Measurements from ENCODE around the gene SLC9A8.

DNA sequence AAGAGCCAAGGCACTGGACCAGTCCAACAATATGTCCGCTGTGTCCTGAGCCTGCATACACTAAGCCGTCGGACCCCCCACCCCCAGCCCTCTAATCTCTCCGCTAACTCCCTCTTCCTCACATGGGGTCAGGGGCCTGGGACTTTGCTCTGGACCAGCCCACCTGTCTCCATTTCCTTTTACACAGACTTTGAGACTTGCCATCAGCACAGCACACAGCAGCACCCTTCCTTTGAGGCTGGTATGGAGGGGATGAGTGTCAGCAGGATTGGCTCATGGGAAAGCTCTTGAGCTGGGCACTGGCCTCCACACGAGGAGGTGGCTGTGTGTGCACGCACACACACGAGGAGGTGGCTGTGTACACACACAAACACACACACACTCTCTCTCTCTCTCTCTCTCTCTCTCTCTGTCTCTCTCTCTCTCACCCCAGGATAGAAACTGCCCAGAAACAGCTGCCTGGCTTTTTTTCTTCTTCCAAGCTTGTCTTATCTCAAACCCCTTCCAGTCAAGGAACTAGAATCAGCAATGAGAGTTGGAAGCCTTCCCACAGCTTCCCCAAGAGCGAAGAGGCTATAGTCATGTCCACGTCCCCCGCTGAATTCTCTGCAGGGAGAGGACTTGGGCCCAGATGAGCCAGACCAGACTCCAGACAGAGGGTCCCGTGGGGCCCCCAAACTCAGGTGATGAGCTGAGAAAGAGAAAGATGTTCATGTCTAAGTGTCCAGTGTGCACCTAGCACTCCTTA is 18.6 kb downstream of the SLC9A8 start:
- TF ChIP-seq CTCF (IDR thresholded peaks at IDR 0.05 in 2 of 3, conservative IDR thresholded peaks at IDR 0.05 in 1 of 3; ENCODE audit: borderline replicate concordance in 1 of 3, insufficient read depth in 1 of 3, low read depth in 2 of 3, low read length in 2 of 3) (no peak), EZH2 (IDR thresholded peaks at IDR 0.05) (no peak), ELF1 (IDR thresholded peaks at IDR 0.05; ENCODE audit: borderline replicate concordance, low read depth) (no peak), SP1 (IDR thresholded peaks at IDR 0.05; ENCODE audit: low read depth) (no peak), SIN3A (IDR thresholded peaks at IDR 0.05; ENCODE audit: low read depth) (no peak), RAD21 (IDR thresholded peaks at IDR 0.05; ENCODE audit: low read depth) (no peak), SRF (IDR thresholded peaks at IDR 0.05; ENCODE audit: low read depth) (no peak), POLR2A (IDR thresholded peaks at IDR 0.05; ENCODE audit: borderline replicate concordance, extremely low read depth, insufficient read depth, insufficient read length) (no peak), CEBPB (IDR thresholded peaks at IDR 0.05; ENCODE audit: low read depth) (no peak), REST (IDR thresholded peaks at IDR 0.05; ENCODE audit: low read depth) (no peak)
